ENCODE data around the gene ZFP57.
A peak's percentile ranks its signal among the peaks of the same experiment; 100 is the strongest.

Gene ZFP57

DNA sequence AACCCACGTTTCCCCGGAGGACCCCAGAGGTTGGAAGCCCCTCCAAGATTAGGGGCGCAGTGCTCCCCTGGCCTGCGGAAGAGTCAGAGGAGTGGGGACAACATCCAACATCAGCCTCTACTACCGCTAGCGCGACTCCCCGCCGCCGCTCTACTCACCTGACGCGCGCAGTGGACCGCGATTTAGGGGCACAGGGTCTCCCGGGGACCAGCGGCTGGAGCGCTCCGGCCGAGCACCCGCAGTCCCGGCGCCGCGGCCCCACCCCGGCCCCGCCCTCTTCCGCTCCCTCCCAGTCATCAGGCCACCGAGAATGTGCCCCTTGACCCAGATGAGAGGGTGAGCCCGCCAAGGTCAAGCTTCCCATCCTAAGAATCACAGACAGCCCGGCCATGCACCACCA lies at the start of gene ZFP57:
TSS of gene ZFP57 (minus strand) at position 249 of the 400 bp plus-strand sequence. CDS start 4,149 bp downstream, outside the sequence.
- DNase-seq, result no peak

DNA sequence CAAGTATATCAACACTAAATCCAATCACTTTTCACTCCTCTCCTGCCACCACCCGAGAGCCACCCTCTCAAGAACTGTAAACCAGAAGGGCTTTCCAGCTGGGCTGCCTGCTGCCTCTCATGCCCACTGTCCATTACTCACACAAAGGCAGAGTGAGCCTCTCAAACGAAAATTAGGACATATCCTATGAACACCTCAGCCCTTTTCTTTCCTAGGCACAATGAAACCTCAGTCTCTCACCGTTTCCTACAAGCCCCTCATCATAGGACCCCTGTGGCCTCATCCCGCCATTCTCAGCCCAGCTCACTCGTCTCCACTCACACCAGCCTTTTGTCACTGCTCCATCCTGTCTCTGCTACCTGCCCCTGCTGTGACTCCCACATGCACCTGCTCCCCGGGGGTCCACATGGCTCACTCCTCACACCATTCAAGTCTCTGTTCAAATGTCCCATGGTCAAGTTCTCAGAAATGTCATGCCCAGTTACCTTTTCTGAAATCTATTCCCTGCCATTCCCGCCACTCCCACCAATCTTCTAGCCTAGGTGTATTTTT lies 49.7 kb upstream of the ZFP57 start:
- no peak for DNase-seq

DNA sequence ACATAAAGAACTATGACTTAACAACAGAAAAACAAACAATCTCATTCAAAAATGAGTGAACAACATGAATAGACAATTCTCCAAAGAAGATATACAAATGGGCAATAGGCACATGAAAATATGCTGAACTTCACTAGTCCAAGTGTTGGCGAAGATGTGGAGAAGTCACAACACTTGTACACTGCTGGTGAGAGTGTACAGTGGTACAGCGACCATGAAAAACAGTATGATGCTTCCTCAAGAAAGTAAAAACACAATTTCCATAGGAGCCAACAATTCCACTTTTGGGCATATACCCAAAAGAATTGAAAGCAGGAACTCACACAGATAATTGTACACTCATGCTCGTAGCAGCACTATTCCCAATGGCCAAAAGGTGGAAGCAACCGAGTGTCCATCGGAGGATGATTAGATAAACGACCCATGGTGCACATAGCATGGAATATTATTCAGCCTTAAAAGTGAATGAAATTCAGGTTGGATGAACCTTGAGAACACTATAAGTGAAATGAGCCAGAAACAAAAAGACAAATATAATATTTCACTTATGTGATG lies 48.9 kb upstream of the ZFP57 start:
- DNase-seq, result no peak

DNA sequence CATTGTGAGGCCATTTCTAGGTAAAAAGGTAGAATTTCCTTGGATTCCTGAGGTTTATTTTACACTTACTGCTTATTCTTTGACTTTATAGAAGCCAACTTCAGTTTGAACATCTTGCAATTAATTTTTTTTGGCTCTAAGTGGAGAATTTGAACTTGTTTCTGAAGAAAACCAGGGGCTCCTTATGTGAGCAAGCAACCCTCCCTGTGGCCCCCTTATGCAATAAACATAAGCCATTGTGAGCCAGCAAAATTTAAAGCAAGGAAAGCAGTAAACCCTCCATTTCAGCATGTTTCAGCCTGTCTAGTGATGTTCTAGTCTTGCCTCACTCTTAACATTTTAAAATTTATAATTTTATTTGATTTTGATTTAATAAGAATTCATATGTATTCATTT lies 47.9 kb upstream of the ZFP57 start:
- DNase-seq, result no peak

DNA sequence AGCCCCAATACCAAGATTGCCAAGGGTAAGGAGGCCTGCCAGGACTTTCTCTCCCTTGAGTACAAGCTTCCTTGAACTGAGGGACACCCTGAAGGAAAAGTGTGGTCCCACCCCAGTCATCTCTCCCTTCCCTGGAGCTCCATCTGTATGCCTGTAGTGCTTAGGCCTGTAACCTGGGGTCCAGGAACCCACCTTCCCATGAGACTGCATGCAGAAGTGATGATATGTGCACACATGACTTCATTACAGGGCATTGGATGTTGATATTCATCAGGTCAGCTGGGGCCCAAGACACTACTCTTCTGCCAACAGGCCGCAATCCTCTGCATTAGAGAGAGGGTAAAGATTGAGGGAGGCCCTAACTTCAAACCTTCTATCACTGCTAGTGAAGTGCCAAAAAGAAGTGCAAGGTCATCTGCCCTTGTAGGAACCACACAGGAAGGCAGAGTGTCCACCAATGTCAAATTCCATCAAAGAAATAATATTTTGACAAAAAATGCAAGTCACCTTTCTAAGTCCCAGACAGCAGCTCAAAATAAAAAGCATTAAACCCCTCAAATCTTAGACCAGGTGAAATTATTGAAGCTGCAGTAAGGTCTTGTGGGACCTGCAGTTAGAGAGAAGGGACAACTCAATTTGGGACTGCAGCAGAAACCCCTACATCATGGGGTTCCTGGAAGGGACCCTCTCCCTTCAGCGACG lies 47.4 kb upstream of the ZFP57 start:
- no peak for DNase-seq

DNA sequence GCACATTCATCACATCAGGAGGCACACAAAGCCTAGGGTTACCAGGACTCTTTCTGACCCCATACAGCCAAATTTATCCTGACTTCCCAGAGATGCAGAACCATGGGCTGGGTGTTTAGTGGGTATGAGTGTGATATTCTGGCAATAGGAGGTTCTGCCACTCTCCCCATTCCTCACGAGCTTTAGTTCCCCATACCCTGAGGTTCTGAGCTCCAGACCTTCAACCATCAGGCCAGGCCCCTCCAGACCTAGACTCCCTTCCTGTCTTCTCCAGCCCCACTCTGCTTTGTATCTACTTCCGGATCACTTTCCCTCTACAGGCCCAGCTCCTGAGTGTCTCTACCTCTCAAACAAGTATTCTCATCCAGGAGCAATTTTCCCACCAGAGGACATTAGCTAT lies 46.7 kb upstream of the ZFP57 start:
- DNase-seq, result no peak

DNA sequence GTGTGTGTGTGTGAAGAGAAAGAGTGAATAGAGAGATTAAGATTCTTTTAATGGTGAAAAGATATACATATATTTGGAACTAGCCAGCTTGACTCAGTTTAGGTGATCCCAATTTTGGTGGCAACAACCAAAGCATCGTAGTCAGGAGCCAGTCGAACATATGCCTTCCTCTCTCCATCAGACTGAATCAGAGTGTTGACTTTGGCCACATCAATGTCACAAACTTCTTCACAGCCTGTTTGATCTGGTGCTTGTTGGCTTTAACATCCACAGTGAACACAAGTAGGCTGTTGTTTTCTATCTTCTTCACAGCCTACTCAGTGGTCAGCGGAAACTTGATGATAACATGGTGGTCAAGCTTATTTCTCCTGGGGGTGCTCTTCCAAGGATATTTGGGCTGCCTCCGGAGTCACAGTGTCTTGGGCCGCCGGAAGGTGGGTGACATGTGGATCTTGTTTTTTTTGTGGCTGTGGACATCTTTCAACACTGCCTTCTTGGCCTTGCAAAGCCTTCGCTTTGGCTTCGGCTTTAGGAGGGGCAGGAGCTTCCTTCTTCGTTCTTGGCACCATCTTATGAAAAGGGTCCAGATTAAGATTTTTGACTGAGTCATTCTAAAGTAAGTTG lies 45.7 kb upstream of the ZFP57 start:
- no peak for DNase-seq

DNA sequence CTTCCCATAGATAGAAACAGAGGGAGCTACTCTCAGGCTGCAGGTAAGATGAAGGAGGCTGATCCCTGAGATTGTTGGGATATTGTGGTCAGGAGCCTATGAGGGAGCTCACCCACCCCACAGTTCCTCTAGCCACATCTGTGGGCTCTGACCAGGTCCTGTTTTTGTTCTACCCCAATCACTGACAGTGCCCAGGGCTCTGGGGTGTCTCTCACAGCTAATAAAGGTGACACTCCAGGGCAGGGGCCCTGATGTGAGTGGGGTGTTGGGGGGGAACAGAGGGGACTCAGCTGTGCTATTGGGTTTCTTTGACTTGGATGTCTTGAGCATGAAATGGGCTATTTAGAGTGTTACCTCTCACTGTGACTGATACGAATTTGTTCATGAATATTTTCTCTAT lies 45.0 kb upstream of the ZFP57 start:
- DNase-seq, result no peak

DNA sequence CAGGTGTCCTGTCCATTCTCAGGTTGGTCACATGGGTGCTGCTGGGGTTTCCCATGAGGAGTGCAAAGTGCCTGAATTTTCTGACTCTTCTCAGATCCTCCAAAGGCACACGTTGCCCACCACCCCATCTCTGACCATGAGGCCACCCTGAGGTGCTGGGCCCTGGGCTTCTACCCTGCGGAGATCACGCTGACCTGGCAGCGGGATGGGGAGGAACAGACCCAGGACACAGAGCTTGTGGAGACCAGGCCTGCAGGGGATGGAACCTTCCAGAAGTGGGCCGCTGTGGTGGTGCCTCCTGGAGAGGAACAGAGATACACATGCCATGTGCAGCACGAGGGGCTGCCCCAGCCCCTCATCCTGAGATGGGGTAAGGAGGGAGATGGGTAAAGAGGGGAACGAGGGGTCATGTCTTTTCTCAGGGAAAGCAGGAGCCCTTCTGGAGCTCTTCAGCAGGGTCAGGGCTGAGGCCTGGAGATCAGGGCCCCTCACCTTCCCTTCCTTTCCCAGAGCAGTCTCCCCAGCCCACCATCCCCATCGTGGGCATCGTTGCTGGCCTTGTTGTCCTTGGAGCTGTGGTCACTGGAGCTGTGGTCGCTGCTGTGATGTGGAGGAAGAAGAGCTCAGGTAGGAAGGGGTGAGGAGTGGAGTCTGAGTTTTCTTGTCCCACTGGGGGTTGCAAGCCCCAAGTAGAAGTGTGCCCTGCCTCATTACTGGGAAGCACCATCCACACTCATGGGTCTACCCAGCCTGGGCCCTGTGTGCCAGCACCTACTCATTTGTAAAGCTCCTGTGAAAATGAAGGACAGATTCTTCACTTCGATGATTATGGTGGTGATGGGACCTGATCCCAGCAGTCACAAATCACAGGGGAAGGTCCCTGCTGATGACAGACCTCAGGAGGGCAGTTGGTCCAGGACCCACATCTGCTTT lies 44.3 kb upstream of the ZFP57 start:
- no peak for DNase-seq

DNA sequence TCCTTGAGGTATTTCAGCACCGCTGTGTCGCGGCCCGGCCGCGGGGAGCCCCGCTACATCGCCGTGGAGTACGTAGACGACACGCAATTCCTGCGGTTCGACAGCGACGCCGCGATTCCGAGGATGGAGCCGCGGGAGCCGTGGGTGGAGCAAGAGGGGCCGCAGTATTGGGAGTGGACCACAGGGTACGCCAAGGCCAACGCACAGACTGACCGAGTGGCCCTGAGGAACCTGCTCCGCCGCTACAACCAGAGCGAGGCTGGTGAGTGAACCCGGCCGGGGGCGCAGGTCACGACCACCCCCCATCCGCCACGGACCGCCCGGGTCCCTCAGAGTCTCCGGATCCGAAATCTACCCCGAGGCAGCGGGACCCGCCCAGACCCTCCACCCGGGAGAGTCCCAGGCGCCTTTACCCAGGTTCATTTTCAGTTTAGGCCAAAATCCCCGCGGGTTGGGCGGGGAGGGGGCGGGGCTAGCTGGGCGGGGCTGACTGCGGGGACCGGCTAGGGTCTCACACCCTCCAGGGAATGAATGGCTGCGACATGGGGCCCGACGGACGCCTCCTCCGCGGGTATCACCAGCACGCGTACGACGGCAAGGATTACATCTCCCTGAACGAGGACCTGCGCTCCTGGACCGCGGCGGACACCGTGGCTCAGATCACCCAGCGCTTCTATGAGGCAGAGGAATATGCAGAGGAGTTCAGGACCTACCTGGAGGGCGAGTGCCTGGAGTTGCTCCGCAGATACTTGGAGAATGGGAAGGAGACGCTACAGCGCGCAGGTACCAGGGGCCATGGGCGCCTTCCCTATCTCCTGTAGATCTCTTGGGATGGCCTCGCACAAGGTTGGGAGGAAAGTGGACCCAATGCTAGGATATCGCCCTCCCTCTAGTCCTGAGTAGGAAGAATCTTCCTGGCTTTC lies 43.0 kb upstream of the ZFP57 start:
- no peak for DNase-seq

DNA sequence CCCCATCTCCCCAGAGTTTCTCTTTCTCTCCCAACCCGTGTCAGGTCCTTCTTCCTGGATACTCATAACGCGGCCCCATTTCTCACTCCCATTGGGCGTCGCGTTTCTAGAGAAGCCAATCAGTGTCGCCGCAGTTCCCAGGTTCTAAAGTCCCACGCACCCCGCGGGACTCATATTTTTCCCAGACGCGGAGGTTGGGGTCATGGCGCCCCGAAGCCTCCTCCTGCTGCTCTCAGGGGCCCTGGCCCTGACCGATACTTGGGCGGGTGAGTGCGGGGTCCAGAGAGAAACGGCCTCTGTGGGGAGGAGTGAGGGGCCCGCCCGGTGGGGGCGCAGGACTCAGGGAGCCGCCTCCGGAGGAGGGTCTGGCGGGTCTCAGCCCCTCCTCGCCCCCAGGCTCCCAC lies 42.3 kb upstream of the ZFP57 start, which contains the start of gene HLA-F:
TSS of gene HLA-F (plus strand) at position 173 of the 404 bp plus-strand sequence. CDS start at position 203, 30 bp downstream.
- DNase-seq, result peak; percentile 23

DNA sequence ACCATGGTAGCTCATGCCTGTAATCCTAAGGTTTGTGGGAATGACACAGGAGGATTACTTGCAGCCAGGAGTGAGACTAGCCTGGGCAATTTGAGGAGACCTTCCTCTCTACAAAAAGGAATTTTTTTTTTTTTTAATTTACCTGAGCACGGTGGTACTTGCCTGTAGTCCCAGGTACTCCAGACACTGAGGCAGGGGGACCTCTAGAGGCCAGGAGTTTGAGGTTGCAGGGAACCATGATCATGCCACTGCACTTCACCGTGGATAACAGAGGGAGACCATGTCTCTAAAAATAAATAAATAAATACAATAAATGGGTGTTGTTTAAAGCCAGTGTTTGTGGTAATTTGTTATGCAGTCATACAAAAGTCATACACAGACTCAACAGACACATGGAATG lies 39.9 kb upstream of the ZFP57 start:
- DNase-seq, result no peak

DNA sequence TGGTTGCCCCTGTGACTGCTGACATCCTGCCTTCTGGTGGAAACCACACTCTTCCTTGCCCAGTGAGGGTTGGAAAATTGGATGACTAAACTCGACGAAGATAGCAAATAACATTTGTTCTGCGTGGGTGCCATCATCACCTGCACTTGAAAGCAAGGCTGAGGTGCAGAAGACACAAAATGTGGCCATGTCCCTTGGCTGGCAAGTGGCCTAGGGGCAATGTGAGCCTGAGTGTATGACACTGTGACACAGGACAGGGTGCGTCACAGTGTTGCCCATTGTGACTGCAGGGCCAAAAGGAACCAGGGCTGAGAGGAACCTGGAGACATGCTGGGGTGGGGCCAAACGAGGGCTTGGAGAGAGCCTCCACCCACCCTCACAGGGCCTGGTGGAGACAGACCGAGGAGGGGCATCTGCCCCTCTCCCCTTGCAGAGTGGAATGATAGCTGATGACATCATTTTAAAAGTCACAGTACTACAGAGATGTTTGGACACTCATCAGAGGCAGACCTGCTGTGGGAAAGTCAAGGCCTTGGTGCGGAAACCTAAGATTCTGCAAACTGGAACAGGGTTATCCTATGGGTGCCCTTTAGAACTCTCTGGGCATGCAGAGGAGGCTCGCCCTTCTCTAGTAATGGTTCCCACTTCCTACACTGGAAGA lies 29.5 kb upstream of the ZFP57 start:
- DNase-seq, result no peak

DNA sequence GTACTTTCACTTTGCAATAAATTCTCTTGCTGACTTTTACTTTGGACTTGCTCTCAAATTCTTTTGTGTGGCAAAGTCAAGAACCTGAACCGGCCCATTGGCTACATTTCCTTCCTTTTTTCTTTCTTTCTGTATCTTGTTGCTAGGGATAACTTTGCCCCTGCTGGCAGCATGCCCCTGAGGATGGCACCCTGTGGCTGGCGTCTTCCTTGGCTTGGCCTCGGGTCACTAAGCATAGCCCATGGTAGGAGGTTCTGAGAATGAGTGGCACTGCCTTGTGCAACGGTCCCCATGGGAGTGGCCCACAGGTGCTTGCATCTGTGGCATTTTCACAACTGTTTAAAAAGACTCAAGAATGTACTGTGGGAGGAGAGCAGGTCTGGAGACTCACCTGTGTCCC lies 28.2 kb upstream of the ZFP57 start:
- no peak for DNase-seq

DNA sequence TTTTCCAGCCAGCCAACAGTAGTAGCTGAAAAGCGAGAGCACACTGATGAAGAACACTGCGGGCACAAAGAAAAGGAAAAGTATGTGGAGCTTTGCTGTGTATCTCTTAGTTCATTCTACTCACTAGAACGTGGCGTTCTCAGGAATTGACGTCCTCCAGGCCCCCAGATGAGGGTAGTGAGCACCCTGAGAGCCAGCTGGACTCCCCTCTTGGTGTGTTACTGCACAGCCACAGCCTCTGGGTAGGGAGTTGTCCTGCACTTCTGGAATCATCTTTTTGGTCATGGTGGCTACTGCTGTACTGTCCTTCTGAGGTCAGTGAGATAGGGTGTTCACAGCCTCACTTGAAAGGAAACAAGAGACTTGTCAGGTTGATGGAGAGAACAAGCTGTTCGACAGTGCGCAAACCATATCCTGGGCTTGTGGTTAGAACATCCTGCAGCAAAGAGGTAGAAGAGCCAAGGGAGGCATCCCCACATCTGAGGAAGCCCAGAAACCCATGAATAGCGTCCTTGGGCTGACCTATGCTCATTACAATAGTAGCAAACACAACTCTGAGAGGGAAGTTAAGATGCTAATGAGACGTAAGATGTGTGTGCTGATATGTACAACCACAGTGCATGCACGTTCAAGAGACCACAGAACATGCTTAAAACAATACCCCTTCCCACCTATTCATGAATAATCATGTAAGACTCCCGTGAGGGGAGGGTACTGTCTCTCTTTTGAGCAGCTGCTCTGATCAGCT lies 27.7 kb upstream of the ZFP57 start:
- no peak for DNase-seq

DNA sequence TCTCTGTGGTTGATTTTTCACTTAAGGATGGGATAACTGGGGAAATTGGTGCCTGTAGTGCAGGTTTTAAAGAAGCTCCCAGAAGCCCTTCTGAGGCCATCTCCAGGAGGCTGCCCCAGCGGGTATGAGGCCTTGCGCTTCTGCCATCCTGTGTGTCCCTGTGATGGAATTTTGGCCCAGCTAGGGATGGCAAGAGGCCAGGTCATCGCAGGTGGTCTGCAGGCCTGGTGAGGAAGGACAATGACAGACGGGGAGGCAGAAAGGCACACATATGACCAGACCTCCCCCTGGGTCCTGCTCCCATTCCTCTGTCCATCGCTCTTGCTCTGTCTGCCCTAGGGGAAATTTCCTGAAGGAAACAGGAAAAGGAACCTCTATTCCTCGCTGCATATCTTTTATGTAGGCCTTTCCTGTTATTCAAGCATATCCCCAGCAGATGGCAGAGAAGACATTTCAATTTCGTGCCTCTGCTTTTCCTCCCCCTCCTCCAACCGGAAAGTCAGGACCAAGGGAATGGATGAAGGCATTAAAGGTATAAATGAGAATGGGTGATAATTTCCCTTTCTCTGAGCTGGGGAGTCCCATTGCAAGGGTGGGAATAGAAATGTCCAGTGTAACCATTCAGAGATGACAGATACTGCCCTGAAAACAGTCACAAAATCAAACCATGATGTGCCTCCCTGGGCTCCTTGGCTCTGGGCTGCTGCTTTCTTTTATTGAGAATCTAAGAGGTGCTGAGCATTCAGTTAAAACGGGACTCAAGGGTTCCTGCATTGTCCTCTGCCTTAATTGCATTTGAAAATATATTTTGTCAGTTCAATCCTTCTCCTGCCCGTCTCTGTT lies 24.7 kb upstream of the ZFP57 start:
- DNase-seq, result peak; percentile 2

DNA sequence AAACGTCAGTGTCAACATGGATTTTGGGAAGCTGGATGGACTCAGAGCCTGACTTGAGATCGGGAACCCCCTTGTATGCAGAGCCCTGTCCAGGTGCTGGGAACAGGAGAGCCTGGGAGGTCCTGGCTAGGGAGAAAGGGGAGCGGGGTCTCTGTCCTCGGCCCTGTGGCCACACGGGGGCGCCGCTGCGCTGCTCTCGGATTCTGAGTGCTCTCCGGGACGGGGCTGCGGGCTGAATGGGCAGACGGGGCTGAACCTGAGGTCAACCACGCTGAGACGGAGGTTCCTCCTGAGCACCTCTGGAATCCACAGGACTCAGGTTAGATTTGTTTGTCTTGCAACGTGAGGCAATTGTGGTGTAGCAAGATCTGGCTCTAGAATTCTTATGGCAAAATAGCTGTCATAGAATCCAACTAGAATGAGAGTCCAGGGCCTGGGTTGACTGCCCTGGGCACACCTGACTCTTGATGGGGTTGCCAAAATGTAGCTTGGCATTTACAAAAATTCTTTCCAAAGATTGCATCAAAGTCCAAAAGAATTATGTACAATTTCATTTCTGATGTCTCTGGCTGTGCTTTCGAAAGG lies 21.7 kb upstream of the ZFP57 start:
- DNase-seq, result peak; percentile 7

DNA sequence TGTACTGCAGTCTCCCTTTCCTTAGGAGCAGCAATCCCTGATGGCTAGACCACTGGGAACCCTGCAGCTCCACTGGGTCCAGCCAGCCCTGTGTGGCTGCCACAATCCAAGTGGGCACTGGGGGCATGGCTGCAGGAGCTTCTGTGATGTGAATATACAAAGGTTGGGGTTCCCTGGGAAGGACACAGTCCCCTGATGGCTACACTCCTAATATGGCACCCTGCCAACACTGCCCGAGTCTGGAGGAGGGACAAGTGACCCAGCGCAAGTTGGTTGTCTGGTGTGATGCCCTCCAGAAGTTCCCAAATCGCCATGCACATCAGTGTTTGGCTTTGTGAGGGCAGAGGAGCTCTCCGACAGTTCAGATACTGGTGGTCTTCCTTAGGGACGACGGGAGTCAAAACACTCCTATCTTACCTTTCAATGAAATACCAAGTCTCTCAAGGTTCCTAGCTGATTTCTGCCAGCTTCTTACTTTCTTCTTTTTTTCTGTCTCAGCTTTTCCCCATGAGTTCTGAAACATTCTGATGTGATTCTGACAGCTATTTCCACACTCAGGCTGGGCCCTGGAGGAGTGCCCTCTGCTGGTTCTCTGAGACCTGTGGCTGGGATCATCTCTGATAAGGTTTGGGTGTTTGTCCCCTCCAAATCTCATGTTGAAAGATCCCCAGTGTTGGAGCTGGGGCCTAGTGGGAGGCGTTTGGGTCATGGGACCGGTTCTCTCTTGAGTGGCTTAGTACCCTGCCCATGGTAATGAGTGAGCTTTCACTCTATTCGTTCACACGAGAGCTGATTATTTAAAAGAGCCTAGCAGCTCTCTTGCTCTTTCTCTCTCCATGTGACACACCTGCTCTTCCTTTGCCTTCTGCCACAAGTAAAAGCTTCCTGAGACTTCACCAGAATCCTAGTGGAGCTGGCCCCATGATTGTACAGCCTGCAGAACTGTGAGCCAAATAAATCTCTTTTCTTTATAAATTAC lies 15.5 kb upstream of the ZFP57 start:
- no peak for DNase-seq
